Neural crest cell (in vitro differentiated cells): ENCODE results near the gene CDR2L. TPM values are rescaled to one million over a fixed set of nuclear protein-coding genes. Genes with fewer than 3 reads are reported as not detected.
A peak's percentile ranks its signal among the peaks of the same experiment; 100 is the strongest.
"Not testable (repeated sequence)": the region's sequence is repeated elsewhere in the genome, so short reads cannot be mapped to it uniquely, and the experiment has no call there.

Source experiments
- DNase-seq: peaks from one replicate; pipeline ENCODE4 v3.0.0; 2021; ENCODE audit warnings: low read depth, mixed read lengths, low spot score
- H3K27ac Mint-ChIP-seq: one replicate; pipeline ENCODE4 v1.8.0; 2021; ENCODE audit warnings: mild to moderate bottlenecking, mixed read lengths; ENCODE audit not compliant: unreplicated experiment
- H3K27me3 Mint-ChIP-seq: 2 replicates; pipeline ENCODE4 v1.8.0; 2021; ENCODE audit warnings: low read depth, mild to moderate bottlenecking, mixed read lengths
- H3K36me3 Mint-ChIP-seq: 2 replicates; pipeline ENCODE4 v1.8.0; 2021; ENCODE audit warnings: low read depth, mild to moderate bottlenecking, mixed read lengths
- H3K4me1 Mint-ChIP-seq: 2 replicates; pipeline ENCODE4 v1.8.0; 2021; ENCODE audit warnings: mixed read lengths
- H3K4me3 Mint-ChIP-seq: one replicate; pipeline ENCODE4 v1.8.0; 2021; ENCODE audit warnings: mild to moderate bottlenecking, mixed read lengths
- H3K9me3 Mint-ChIP-seq: 2 replicates; pipeline ENCODE4 v1.8.0; 2021; ENCODE audit warnings: mixed read lengths
- total RNA-seq: library from RNA; stranded (reverse); gene quantifications from 2 replicates; pipeline ENCODE4 v1.2.1, GENCODE V29; 2021
- TF ChIP-seq, protein P1 (sequence below): fragments of 200-600 bp; sonication (generic); conservative IDR thresholded peaks from 2 replicates; pipeline ENCODE4 v1.5.0; 2021; ENCODE audit warnings: antibody characterized with exemption, mild to moderate bottlenecking

Gene CDR2L
- total RNA-seq, 1 donor from 2014 or later, result 24.1 TPM

DNA sequence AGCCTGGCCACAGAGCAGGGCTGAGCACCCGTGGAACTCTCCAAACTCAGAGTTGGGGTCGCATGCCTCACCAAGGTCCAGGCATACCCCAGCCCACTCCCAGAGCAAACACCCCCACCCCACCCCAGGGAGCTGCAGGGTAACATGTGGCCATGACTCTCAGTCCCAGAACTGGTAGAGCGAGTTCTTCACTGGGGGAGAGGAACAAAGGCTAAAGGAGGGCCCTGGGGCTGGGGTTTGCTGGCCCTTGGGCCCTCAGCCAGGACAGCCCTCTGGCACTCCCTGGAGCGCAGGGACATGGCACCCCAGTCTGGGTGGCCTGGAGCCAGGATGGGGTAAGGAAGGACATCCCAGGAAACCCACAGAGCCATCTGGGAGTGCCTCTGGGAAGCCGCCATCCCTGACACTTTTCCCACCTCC lies 19.1 kb upstream of the CDR2L start:
- Mint-ChIP-seq H3K27ac (no peak overlapping the region), H3K9me3 (no peaks in the 10 kb centered on the region), H3K4me3 (peak overlapping the region; percentile 51), H3K36me3 (no peaks in the 10 kb centered on the region), H3K4me1 (peaks cover 5% of the 10 kb centered on the region), H3K27me3 (peaks cover 23% of the 10 kb centered on the region)
- TF ChIP-seq, protein P1, sequence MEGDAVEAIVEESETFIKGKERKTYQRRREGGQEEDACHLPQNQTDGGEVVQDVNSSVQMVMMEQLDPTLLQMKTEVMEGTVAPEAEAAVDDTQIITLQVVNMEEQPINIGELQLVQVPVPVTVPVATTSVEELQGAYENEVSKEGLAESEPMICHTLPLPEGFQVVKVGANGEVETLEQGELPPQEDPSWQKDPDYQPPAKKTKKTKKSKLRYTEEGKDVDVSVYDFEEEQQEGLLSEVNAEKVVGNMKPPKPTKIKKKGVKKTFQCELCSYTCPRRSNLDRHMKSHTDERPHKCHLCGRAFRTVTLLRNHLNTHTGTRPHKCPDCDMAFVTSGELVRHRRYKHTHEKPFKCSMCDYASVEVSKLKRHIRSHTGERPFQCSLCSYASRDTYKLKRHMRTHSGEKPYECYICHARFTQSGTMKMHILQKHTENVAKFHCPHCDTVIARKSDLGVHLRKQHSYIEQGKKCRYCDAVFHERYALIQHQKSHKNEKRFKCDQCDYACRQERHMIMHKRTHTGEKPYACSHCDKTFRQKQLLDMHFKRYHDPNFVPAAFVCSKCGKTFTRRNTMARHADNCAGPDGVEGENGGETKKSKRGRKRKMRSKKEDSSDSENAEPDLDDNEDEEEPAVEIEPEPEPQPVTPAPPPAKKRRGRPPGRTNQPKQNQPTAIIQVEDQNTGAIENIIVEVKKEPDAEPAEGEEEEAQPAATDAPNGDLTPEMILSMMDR, result no peak
- no peak for DNase-seq

DNA sequence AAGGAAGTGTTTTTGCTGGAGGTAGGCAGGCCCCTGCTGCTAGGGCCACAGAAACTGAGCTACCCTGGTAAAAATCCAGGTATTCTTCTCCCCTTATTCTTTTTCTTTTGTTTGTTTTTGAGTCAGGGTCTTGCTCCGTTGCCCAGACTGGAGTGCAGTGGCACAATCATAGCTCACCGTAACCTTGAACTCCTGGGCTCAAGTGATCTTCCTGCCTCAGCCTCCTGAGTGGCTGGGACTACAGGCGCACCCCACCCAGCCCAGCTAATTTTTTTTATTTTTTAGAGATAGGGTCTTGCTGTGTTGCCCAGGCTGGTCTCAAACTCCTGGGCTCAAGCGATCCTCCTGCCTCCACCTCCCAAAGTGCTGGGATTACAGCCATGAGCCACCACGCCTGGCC lies 17.9 kb upstream of the CDR2L start:
- not testable (repeated sequence) for H3K36me3 Mint-ChIP-seq, H3K4me3 Mint-ChIP-seq, H3K9me3 Mint-ChIP-seq, DNase-seq, H3K4me1 Mint-ChIP-seq, H3K27ac Mint-ChIP-seq
- peaks cover 34% of the 10 kb centered on the region for H3K27me3 Mint-ChIP-seq

DNA sequence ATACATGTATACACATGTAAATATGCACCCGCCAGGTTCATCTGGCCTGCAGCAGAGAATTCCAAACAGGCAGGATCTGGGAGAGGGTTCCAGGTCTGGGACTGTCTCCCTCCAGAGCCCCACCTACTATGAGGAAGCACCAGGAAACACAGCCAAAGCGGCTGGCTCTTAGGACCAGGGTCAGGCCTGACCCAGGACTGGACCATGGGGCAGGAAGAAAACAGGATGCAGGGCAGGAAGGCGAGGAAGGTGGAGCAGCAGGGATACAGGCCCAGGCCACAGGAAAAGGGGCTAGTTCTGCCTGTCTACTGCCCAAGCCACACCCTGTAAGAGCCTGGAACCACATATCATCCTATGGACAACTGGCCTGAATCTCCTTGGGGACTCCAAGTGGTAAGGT lies 17.0 kb upstream of the CDR2L start:
- Mint-ChIP-seq H3K36me3 (no peaks in the 10 kb centered on the region), H3K4me1 (peaks cover 5% of the 10 kb centered on the region), H3K27me3 (peaks cover 43% of the 10 kb centered on the region), H3K4me3 (peak overlapping the region; percentile 74), H3K27ac (no peak overlapping the region), H3K9me3 (no peaks in the 10 kb centered on the region)
- DNase-seq, result no peak
- TF ChIP-seq, protein P1, result no peak

DNA sequence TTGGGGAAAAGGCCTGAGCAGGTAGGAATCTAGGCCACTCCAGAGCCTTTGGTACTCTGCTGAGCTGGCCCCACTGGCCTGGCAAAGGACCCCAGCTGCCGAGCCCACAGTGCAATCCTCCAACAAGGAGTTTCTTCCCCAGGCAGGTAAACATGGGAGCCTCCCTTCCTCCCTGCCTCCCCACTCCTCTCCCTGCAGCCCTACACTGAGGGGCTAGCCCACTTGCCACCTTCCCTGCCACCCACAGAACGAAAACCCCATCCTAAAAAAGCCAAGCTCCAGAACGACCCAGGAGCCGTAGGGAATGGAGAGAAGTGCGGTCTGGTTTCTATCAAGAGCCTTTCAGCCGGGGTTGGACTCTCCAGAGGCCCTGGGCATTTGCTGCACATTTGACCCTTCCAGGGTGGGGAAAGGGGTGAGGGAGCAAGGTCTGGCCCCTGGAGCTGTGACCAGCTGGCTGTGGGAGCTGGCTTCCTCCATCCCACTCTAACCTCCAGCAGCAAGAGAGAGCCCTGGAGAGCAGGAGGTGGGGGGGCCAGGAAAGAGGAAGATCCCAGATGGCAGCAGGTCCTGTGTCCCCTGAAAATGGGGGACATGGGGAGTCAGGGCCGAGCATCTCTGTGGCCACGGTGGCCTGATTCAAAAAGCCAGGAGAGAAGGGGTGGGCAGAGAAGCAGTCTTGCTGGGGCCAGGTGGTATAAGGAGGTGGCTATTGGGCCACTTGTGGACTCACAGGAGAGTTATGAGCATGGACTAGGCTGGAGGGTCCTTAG lies 16.2 kb upstream of the CDR2L start:
- Mint-ChIP-seq H3K9me3 (no peaks in the 10 kb centered on the region), H3K36me3 (no peaks in the 10 kb centered on the region), H3K27ac (no peak overlapping the region), H3K4me3 (peak overlapping the region; percentile 74), H3K27me3 (peaks cover 52% of the 10 kb centered on the region), H3K4me1 (peaks cover 5% of the 10 kb centered on the region)
- no peak for DNase-seq
- TF ChIP-seq, protein P1, result no peak

DNA sequence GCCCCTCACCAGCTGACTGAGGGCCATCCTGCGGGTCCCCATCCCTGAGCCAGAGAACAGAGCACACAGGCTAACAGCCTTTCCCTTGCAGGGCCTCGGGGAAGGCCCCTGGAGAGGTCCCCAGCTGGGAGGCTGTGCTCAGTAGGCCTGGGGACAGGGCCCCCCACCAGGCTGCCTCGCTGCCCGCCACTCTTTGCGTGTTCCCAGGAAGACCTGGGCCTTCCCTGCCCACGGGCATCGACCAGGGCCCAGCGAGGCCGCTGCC lies 15.7 kb upstream of the CDR2L start:
- no peak for DNase-seq
- no peak overlapping the region for H3K27ac Mint-ChIP-seq
- TF ChIP-seq, protein P1, result no peak
- H3K4me1 Mint-ChIP-seq, result peaks cover 5% of the 10 kb centered on the region
- H3K36me3 Mint-ChIP-seq, result no peaks in the 10 kb centered on the region
- H3K4me3 Mint-ChIP-seq, result peak overlapping the region; percentile 74
- H3K9me3 Mint-ChIP-seq, result no peaks in the 10 kb centered on the region
- H3K27me3 Mint-ChIP-seq, result peaks cover 52% of the 10 kb centered on the region

DNA sequence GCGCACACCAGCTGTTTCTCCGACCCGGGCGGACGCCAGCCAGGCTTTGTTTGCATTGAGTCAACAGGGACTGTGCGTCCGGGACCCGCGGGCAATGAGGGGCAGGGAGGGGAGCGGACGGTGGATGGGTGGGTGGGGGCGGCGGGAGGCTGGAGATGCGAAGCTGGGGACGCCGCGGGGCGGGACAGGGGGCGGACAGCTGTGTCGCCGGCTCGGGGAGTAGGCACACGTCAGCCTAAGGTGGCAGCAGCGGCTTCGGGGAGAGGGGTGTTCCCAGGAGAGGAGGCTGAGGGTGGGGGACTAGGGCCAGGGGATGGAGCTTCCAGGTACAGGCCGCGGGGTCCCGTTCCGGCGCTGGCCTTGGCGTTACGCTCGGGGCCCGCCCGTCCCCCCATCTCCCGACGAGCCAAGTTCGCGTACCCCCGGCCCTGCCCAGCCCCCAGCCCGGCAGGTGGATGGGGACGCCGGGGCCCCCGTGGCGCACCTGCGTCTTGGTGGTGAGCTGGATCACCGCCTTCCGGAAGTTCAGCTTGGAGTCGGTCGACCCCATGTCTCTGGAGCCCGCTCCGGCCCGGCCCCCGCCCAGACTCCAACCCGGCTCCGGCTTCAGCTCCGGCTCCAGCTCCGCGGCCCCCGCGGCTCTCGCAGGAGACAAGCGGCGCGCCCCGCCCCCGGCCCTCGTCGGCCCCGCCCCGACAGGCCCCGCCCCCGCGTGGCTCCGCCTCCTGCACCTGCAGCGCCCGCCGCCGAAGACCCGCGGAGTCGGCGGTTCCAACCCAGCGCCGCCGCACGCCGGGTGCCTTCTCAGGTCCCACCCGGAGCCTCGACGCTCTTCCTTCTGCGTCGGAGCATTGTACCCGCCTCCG lies 15.1 kb upstream of the CDR2L start, which contains the start of gene HID1:
HID1 (minus strand) TSS at position 653 of the 866 bp plus-strand sequence; CDS start at position 550, 103 bp downstream.
- Mint-ChIP-seq H3K27me3 (peaks cover 52% of the 10 kb centered on the region), H3K36me3 (no peaks in the 10 kb centered on the region), H3K4me3 (peak within 1 kb of the TSS; percentile 85), H3K27ac (no peak within 1 kb of the TSS), H3K9me3 (no peaks in the 10 kb centered on the region), H3K4me1 (peaks cover 5% of the 10 kb centered on the region)
- TF ChIP-seq, protein P1, result no peak
- peak; percentile 59 for DNase-seq
